Measurements from ENCODE around the gene AFMID.

Gene AFMID

GRCh38 chr17:78180083-78180482 lies 7.1 kb upstream of the AFMID start:
- no peak for DNase-seq (ENCODE audit: low spot score)

DNA sequence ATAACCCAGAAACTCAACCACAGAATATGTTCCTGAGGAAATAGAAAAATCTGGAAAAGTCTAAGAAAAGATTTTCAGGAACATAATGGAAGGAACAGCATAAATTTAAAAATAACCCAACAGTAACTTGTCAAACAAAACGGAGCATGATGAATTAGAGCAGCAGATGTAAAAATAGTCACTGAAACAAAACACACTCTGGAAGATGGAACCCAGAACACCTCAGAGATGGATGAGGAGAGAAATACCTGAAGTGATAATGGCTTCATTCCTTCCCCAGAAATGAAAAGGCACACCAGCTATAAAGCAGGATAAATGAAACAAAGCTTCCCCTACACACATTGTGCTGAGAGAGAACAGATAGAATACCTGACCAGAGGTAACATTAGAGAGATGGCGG lies 6.7 kb upstream of the AFMID start:
- no peak for DNase-seq (ENCODE audit: low spot score)

GRCh38 chr17:78182504-78182903 lies 4.7 kb upstream of the AFMID start:
- no peak for DNase-seq (ENCODE audit: low spot score)

- no peak for DNase-seq (ENCODE audit: low spot score)
These were observed 3.2 kb upstream of the AFMID start for GRCh38 chr17:78183916-78184315.

- no peak for DNase-seq (ENCODE audit: low spot score)
These were observed 2.8 kb upstream of the AFMID start for GRCh38 chr17:78184351-78184750.

DNA sequence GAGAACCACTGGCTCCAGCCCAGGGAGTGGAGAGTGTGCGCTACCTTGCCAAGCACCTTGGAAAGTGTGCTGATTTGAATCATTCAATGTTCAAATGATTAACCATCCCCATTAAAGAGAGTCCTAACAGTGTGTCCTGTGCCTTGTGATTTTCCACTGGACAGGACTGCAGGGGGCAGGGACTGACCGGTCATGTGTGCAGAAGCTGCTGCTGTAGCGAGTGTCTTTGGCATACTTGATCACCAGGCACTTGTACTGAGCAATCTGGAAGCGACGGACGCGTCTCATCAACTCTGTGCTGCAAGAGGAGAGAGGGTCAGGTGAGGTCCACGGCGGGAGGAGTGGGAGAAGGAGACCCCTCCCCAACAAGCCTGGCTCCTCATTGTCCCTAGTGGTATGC lies 2.3 kb upstream of the AFMID start:
- no peak for DNase-seq (ENCODE audit: low spot score)

DNA sequence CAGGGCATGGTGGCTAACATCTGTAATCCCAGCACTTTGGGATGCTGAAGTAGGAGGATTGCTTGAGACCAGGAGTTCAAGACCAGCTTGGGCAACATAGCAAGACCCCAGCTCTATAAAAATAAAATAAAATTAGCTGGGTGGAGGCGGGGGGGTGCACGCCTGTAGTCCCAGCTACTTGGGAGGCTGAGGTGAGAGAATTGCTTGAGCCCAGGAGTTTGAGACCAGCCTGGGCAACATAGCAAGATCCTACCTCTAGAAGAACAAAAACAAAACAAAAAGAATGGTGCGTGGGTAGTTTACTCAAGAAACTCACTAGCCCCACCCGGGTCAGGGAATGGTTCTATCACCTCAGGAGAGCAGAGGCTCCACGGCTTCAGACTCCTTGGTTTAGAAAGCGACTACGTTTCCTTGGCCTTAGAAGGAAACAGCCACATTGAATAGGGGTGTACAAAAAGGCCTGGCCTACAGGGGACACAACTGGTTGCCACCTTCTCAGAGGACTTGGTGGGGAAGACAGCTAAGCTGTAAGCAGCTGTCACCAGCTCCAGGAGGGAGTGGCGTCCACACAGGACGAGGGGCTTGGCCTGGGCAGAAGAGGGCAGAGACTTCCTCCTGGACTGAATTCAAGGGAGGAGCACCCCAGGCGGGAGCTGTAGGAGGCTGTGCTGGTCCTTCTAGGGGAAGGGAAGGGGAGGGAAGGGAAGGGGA lies 1.0 kb upstream of the AFMID start:
- DNase-seq (ENCODE audit: low spot score): peak; percentile 48

- no peak for DNase-seq (ENCODE audit: low spot score)
These were observed 9.6 kb downstream of the AFMID start for GRCh38 chr17:78196716-78197115.

DNA sequence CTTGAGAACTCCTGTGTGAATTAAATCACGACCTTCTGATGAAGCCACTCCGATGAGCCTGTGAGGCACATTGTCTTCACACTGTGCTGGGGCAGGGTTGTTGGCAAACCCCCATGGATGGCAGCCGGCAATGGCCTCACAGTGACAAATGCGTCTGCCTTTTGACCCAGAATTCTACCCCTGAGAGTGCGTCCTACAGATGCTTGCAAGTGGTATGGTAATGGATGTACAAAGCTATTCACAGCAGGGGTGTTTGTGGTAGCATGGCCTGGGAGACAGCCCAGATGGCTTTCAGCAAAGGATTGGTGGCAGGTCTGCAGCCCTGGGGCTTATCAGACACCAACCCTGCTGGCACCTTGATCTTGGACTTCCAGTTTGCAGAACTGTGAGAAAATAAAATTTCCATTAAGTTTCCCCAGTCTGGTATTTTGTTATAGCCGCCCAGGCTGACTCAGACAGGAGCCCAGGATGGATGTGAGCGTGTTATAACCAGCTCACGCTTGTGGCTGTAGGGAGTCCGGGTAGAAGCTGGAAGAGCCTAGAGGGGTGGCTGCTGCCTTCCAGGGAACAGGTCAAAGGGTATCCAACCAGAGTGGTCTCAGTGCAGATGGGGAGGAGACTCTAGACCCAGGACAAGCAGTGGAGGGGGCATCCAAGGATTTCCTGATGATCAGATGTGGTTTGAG lies 10.1 kb downstream of the AFMID start:
- DNase-seq (ENCODE audit: low spot score): no peak

GRCh38 chr17:78200451-78200850 lies 13.3 kb downstream of the AFMID start:
- no peak for DNase-seq (ENCODE audit: low spot score)

DNA sequence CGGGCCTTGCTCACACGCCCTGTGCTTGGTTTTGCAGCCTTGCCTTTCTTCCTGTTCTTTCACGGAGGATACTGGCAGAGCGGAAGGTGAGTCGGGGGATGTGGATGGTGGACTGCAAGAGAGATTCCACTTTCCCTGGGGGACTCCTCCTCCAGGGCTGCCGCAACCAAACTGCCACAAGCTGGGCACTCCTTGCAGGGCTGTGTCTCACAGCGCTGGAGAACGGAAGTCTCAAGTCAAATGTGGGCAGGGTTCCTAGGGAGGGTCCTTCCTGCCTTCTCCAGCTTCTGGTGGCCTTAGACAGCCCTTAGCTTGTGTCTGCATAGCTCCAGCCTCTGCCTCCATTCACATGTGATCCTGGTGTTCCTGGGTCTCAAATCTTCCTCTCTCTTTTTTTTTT lies 15.5 kb downstream of the AFMID start:
- DNase-seq (ENCODE audit: low spot score): no peak

GRCh38 chr17:78204387-78205123 lies 17.4 kb downstream of the AFMID start:
- DNase-seq (ENCODE audit: low spot score): no peak

DNA sequence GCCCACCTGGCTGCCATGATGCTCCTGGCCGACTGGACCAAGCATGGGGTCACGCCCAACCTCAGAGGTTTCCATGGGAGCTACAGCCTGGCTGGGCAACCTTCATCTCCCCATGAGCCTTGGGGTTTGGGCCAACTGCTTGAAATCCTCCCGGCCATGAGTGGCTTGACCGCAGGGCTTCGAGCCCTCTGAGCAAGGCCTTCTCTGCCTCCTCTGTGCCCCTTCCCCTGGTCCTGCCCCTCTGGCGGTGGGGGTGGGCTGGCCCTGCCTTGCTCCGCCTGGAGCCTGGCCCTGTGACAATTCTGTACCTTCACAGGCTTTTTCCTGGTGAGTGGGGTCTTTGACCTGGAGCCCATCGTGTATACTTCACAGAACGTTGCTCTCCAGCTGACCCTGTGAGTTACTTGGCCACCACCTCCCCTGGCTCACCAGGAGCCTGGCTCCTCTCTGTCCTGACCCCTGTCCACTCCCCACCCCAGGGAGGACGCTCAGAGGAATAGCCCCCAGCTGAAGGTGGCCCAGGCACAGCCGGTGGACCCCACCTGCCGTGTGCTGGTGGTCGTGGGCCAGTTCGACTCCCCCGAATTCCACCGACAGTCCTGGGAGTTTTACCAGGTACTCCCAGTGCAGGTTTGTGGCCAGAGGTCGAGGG lies 18.1 kb downstream of the AFMID start:
- DNase-seq (ENCODE audit: low spot score): no peak

- no peak for DNase-seq (ENCODE audit: low spot score)
These were observed 19.1 kb downstream of the AFMID start for GRCh38 chr17:78206298-78206697.

DNA sequence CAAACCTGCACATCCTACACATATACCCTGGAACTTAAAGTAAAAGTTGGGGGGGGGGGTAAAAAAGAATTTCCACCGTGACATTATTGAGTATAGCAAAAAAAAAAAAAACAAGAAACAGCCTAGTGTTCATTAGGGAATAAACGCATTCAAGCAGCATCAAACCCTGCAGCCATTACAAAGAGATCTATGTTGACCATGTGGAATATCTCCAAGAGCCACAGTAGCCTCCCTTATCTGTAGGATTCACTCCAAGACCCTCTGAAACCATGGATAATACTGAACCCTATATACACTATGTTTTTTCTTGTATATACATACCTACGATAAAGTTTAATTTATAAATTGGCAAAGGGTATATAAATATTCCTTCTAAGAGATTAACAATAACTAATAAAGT lies 21.3 kb downstream of the AFMID start:
- no peak for DNase-seq (ENCODE audit: low spot score)

- DNase-seq (ENCODE audit: low spot score): no peak
These were observed 22.9 kb downstream of the AFMID start for GRCh38 chr17:78210111-78210510.

DNA sequence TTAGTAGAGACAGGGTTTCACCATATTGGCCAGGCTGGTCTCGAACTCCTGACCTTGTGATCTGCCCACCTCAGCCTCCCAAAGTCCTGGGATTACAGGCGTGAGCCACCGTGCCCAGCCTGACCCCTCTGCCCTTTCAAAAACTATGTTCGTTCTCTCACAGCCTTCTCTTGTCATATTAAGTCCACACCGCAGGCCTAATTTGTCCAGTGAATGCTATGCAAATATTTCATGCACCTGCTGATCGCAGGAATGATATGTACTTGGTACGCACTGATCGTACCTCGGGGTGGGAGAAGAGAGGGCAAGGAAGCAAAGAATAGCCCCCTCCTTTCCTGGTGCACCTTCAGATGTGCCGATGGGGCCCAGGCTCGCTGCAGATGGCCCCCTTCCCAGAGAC lies 23.9 kb downstream of the AFMID start:
- no peak for DNase-seq (ENCODE audit: low spot score)

DNA sequence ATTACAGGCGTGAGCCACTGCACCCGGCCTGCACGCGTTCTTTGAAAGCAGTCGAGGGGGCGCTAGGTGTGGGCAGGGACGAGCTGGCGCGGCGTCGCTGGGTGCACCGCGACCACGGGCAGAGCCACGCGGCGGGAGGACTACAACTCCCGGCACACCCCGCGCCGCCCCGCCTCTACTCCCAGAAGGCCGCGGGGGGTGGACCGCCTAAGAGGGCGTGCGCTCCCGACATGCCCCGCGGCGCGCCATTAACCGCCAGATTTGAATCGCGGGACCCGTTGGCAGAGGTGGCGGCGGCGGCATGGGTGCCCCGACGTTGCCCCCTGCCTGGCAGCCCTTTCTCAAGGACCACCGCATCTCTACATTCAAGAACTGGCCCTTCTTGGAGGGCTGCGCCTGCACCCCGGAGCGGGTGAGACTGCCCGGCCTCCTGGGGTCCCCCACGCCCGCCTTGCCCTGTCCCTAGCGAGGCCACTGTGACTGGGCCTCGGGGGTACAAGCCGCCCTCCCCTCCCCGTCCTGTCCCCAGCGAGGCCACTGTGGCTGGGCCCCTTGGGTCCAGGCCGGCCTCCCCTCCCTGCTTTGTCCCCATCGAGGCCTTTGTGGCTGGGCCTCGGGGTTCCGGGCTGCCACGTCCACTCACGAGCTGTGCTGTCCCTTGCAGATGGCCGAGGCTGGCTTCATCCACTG lies 27.0 kb downstream of the AFMID start, which contains the start of gene BIRC5:
Gene BIRC5 (plus strand): TSS at position 238 of the 690 bp plus-strand sequence. CDS start 64 bp downstream, at position 302.
- DNase-seq (ENCODE audit: low spot score): peak; percentile 92

- DNase-seq (ENCODE audit: low spot score): no peak
These were observed 27.5 kb downstream of the AFMID start for GRCh38 chr17:78214706-78215061.

- DNase-seq (ENCODE audit: low spot score): no peak
These were observed 32.4 kb downstream of the AFMID start for GRCh38 chr17:78219396-78220150.

DNA sequence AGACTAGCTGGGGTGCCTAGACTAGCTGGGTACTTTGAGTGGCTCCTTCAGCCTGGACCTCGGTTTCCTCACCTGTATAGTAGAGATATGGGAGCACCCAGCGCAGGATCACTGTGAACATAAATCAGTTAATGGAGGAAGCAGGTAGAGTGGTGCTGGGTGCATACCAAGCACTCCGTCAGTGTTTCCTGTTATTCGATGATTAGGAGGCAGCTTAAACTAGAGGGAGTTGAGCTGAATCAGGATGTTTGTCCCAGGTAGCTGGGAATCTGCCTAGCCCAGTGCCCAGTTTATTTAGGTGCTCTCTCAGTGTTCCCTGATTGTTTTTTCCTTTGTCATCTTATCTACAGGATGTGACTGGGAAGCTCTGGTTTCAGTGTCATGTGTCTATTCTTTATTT lies 35.9 kb downstream of the AFMID start:
- DNase-seq (ENCODE audit: low spot score): no peak
